Measurements from ENCODE around the gene CERS5. TPM values are rescaled to one million over a fixed set of nuclear protein-coding genes. Genes with fewer than 3 reads are reported as not detected.

CERS5 gene
- polyA plus RNA-seq, 1 of the 3 experiments (the other 2 are of a cell fraction), result 56.9 TPM

GRCh38 chr12:50104417-50105366 is 62.5 kb downstream of the CERS5 start:
- Histone ChIP-seq H3K4me2 (no peak overlapping the region), H3K9me2 (no peaks in the 10 kb centered on the region), H3F3A (replicated peaks; ENCODE audit: insufficient read depth) (peaks cover 18% of the 10 kb centered on the region), H3K9ac (no peak overlapping the region), H3K36me3 (replicated peaks in 1 of 2; ENCODE audit: control insufficient read depth in 1 of 2, insufficient read depth in 2 of 2, low read length in 1 of 2) (peaks cover 11 to 15% of the 10 kb centered on the region in 2 experiments), H4K20me1 (ENCODE audit: insufficient read depth) (no peaks in the 10 kb centered on the region), H3K9me3 (no peaks in the 10 kb centered on the region), H2AFZ (ENCODE audit: low read depth) (no peak overlapping the region), H3K27me3 (ENCODE audit: insufficient read depth) (no peaks in the 10 kb centered on the region), H3K4me3 (ENCODE audit: low read depth in 2 of 2, low read length in 1 of 2) (no peak overlapping the region), H3K4me1 (ENCODE audit: control insufficient read depth in 1 of 2, insufficient read depth in 2 of 2, low read depth in 1 of 2, low read length in 1 of 2) (peaks cover 0 to 23% of the 10 kb centered on the region in 2 experiments; a peak in 1 of 4 replicates), H3K79me2 (ENCODE audit: insufficient read depth) (no peaks in the 10 kb centered on the region), H3K27ac (ENCODE audit: low read depth in 2 of 2, low read length in 1 of 2) (no peak overlapping the region)
- WGBS (ENCODE audit: low lambda C conversion rate), result 90% methylated on average over 8 of the region's 14 CpGs
- ChIA-PET CTCF (interaction anchor here (1.4 to 12.3 kb wide), 5 partner anchors 7 to 137 kb away, joined by 3 to 96 read pairs (median 10); partner anchors contain the start of gene COX14), POLR2A (interaction anchor here (1.5 to 1.8 kb wide), 3 partner anchors 7 to 63 kb away, joined by 5 to 12 read pairs (median 8); partner anchors contain the start of genes CERS5, COX14 and SMARCD1)
- no peak for DNase-seq
- TF ChIP-seq FOSL2 (IDR thresholded peaks at IDR 0.05; ENCODE audit: borderline replicate concordance, low read depth) (no peak), SMC3 (IDR thresholded peaks at IDR 0.05; ENCODE audit: low read depth, low read length) (no peak), CTCF (IDR thresholded peaks at IDR 0.05) (no peak), POLR2AphosphoS5 (IDR thresholded peaks at IDR 0.05; ENCODE audit: low read depth, low read length) (no peak), EP300 (IDR thresholded peaks at IDR 0.05; ENCODE audit: borderline replicate concordance in 1 of 2, low read depth in 1 of 2, low read length in 1 of 2) (no peak)

- TF ChIP-seq MXI1 (IDR thresholded peaks at IDR 0.05; ENCODE audit: low read depth, low read length) (peak; percentile 86), MEF2A (IDR thresholded peaks at IDR 0.05; ENCODE audit: borderline replicate concordance, low read depth) (no peak)
- no peak within 1 kb of the TSS for H3K4me2 ChIP-seq
- no peaks in the 10 kb centered on the region for H3K9me3 ChIP-seq
- no peaks in the 10 kb centered on the region for H3K9me2 ChIP-seq
- POLR2A ChIA-PET, result interaction anchor here (0.6 to 1.8 kb wide), 4 partner anchors 8 to 64 kb away, joined by 3 to 12 read pairs (median 6); partner anchors contain the start of genes CERS5, COX14 and SMARCD1
- peak within 1 kb of the TSS in 1 of 2 experiments; percentile 36; a peak in 1 of 4 replicates for H3K27ac ChIP-seq (ENCODE audit: low read depth in 2 of 2, low read length in 1 of 2)
- no peaks in the 10 kb centered on the region for H3K79me2 ChIP-seq (ENCODE audit: insufficient read depth)
- H2AFZ ChIP-seq (ENCODE audit: low read depth), result no peak within 1 kb of the TSS
- peaks cover 26% of the 10 kb centered on the region for H3F3A ChIP-seq (replicated peaks; ENCODE audit: insufficient read depth)
- WGBS (ENCODE audit: low lambda C conversion rate), result 48% methylated on average over 12 of the region's 13 CpGs
- peak; percentile 74 for DNase-seq
- CTCF ChIA-PET, result interaction anchor here (0.7 to 12.3 kb wide), 11 partner anchors 8 to 136 kb away, joined by 3 to 96 read pairs (median 6); partner anchors contain the start of genes CERS5 and COX14
- H3K36me3 ChIP-seq (replicated peaks in 1 of 2; ENCODE audit: control insufficient read depth in 1 of 2, insufficient read depth in 2 of 2, low read length in 1 of 2), result peaks cover 14 to 23% of the 10 kb centered on the region in 2 experiments
- H3K4me1 ChIP-seq (ENCODE audit: control insufficient read depth in 1 of 2, insufficient read depth in 2 of 2, low read depth in 1 of 2, low read length in 1 of 2), result peaks cover 0 to 23% of the 10 kb centered on the region in 2 experiments; a peak in 1 of 4 replicates
- H3K27me3 ChIP-seq (ENCODE audit: insufficient read depth), result no peaks in the 10 kb centered on the region
- no peak within 1 kb of the TSS for H3K4me3 ChIP-seq (ENCODE audit: low read depth in 2 of 2, low read length in 1 of 2)
- H4K20me1 ChIP-seq (ENCODE audit: insufficient read depth), result no peaks in the 10 kb centered on the region
- no peak within 1 kb of the TSS for H3K9ac ChIP-seq
These were observed 63.3 kb downstream of the CERS5 start, which contains the start of gene GPD1 for GRCh38 chr12:50103767-50104321. Gene GPD1 (plus strand): TSS chr12:50104008. CDS start chr12:50104051, 43 bp downstream.
